ENCODE measurements around the gene SNRNP25. TPM values are rescaled to one million over a fixed set of nuclear protein-coding genes. Genes with fewer than 3 reads are reported as not detected.
A peak's percentile ranks its signal among the peaks of the same experiment; 100 is the strongest.

SNRNP25 gene
- total RNA-seq, 4 donors from 2014 or later, result 22.0 to 33.6 (median 25.7) TPM

DNA sequence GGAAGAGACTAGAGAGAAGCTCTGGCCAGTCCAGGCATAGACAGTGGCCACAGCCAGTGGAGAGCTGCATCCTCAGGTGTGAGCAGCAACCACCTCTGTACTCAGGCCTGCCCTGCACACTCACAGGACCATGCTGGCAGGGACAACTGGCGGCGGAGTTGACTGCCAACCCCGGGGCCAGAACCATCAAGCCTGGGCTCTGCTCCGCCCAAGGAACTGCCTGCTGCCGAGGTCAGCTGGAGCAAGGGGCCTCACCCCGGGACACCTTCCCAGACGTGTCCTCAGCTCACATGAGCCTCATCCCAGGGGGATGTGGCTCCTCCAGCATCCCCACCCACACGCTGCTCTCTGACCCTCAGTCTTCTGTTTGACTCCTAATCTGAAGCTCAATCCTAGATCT, 15.6 kb downstream of the SNRNP25 start:
- WGBS, result 74% methylated on average over 8 of the region's 8 CpGs
- intact Hi-C loops (cut with DNase I), result no loop called here
- Histone ChIP-seq H3K36me3 (peaks cover 6 to 11% (median 8%) of the 10 kb centered on the region in 4 donors), H3K4me1 (peaks cover 78 to 90% (median 84%) of the 10 kb centered on the region in 4 donors), H3K27ac (replicated peaks in 1 of 4) (peak overlapping the region; percentile 25 to 94 (median 50)), H3K4me3 (no peak overlapping the region), H3K9me3 (no peaks in the 10 kb centered on the region), H3K27me3 (no peaks in the 10 kb centered on the region)
- no peak for DNase-seq (ENCODE audit: extremely low spot score)
- TF ChIP-seq, protein P1, sequence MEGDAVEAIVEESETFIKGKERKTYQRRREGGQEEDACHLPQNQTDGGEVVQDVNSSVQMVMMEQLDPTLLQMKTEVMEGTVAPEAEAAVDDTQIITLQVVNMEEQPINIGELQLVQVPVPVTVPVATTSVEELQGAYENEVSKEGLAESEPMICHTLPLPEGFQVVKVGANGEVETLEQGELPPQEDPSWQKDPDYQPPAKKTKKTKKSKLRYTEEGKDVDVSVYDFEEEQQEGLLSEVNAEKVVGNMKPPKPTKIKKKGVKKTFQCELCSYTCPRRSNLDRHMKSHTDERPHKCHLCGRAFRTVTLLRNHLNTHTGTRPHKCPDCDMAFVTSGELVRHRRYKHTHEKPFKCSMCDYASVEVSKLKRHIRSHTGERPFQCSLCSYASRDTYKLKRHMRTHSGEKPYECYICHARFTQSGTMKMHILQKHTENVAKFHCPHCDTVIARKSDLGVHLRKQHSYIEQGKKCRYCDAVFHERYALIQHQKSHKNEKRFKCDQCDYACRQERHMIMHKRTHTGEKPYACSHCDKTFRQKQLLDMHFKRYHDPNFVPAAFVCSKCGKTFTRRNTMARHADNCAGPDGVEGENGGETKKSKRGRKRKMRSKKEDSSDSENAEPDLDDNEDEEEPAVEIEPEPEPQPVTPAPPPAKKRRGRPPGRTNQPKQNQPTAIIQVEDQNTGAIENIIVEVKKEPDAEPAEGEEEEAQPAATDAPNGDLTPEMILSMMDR (IDR thresholded peaks at IDR 0.05), result no peak
- TF ChIP-seq POLR2AphosphoS5 (IDR thresholded peaks at IDR 0.05) (no peak), EP300 (IDR thresholded peaks at IDR 0.05) (no peak), POLR2A (IDR thresholded peaks at IDR 0.05; ENCODE audit: low read depth) (no peak)

DNA sequence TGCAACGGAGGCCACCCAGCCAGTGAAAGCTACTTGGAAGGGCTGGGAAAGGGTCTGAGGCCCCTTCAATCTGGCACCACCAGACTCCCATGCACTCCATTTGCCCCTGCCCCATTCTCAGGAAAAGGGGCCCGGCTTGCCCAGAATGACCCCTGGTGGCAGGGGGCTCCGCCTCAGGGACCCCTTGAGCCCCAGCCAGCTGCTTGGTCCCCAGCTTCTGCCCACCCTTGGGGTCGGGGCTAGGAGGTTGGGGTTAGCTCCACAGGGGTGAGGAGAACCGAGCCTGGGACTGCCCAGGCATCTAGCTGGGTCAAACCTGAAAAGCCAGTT, 17.5 kb downstream of the SNRNP25 start:
- 52% methylated on average over 4 of the region's 5 CpGs for WGBS
- DNase-seq (ENCODE audit: extremely low spot score), result no peak
- no peaks in the 10 kb centered on the region for H3K9me3 ChIP-seq
- no peak for TF ChIP-seq EP300 (IDR thresholded peaks at IDR 0.05)
- TF ChIP-seq, protein P1 (IDR thresholded peaks at IDR 0.05), result no peak
- no peak for TF ChIP-seq POLR2A (IDR thresholded peaks at IDR 0.05; ENCODE audit: low read depth)
- no peak for TF ChIP-seq POLR2AphosphoS5 (IDR thresholded peaks at IDR 0.05)
- H3K4me1 ChIP-seq, result peaks cover 85 to 96% (median 93%) of the 10 kb centered on the region in 4 donors
- peak overlapping the region; percentile 94 to 97 (median 96) for H3K27ac ChIP-seq (replicated peaks in 1 of 4)
- H3K4me3 ChIP-seq, result peak overlapping the region; percentile 78 to 92 (median 89)
- no peaks in the 10 kb centered on the region for H3K27me3 ChIP-seq
- intact Hi-C loops (cut with DNase I), result no loop called here
- H3K36me3 ChIP-seq, result no peaks in the 10 kb centered on the region

DNA sequence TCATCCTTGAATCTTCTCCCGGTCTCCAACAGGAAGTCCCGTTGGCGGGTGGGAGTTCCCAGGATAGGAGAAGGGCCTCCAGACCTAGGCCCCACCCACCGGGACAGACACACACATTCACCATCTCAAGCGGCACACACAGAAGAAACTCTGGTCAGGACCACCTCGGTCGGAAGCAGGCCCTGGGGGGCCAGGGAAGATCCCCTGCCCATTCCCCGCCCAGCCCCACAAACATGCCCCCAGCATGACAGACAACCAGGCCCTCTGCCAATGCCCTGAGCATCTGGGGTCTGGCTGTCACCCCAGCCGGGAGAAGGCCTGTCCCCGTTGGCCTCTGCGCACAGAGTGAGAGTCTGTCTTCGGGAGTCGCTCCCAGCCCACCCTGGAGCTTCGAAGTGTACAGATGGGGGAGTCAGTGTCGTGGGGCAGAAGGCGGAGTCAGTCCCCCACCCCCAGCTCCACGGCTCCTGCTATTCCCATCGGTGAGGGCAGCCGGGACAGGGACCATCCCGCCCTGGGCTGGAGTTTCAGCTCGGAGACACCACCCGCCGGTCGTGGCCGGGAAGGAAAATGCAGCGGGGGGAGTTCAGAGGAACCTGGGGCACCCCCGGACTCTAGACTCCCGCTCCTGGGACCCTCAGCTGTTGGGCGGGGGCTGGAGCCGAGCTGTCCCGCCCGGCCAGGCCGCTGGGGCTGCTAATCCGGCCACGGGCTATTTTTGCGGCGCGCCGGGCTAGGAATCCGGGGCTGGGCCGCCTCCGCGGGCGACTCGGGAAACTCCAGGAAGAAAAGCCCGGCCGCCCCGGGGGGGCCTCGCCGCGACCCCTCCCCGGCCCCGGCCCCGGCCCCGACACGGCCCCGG, 18.1 kb downstream of the SNRNP25 start:
- intact Hi-C loops (cut with DNase I), result no loop called here
- no peak for DNase-seq (ENCODE audit: extremely low spot score)
- H3K4me1 ChIP-seq, result peaks cover 85 to 96% (median 93%) of the 10 kb centered on the region in 4 donors
- H3K27ac ChIP-seq (replicated peaks in 1 of 4), result peak overlapping the region; percentile 94 to 97 (median 96)
- TF ChIP-seq POLR2AphosphoS5 (IDR thresholded peaks at IDR 0.05), result peak; percentile 79 to 85
- no peak for TF ChIP-seq EP300 (IDR thresholded peaks at IDR 0.05)
- TF ChIP-seq, protein P1 (IDR thresholded peaks at IDR 0.05), result peak in 2 of 3 experiments; percentile 9 to 26
- peak; percentile 24 for TF ChIP-seq POLR2A (IDR thresholded peaks at IDR 0.05; ENCODE audit: low read depth)
- 4% methylated on average over 14 of the region's 57 CpGs for WGBS
- no peaks in the 10 kb centered on the region for H3K27me3 ChIP-seq
- no peaks in the 10 kb centered on the region for H3K9me3 ChIP-seq
- no peaks in the 10 kb centered on the region for H3K36me3 ChIP-seq
- H3K4me3 ChIP-seq, result peak overlapping the region; percentile 78 to 92 (median 89)

DNA sequence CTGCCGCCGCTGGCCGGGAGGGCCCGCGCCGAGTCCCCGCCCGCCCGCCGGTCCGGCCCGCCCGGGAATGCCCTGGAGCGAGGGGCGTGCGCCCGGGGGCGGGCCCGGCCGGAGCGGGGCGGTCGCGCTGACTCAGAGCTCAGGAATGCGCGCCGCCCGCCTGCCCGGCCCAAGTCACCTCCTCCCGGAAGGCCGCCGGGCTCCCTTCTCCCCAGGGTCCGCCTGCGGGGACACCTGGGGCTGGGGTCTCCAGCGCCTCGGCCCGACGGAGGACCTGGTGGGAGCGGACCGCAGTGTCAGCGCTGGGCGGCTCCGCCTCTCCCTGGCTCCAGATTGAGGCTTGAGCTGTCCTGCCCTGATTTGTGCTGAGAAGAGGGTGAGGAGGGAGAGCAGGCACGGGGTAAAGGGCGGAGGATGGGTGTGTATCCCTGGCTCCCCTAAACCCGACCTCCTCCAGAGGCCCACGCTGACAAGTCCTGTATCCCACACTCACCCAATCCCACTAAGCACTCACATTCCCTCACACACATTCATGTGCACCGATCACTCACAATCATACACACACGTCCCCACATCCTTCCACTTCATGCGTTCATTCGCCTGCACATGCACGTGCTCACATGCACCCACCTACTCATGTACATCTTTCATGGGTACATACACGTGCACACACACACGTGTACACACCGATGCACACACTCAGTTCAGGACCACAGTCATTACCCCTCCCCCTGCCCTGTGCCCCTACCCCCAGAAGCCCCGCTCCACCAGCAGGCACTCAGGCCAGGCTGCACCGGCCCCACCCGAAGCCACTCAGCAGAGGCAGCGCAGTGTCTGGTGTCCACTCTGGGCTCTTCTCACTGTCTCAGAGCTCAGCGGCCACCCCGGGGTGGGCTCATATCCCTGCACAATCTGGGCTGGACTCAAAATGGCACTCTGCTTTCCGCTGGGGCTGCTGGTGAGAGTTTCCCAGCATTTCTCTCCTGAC, 19.2 kb downstream of the SNRNP25 start, which contains the start of gene RHBDF1:
Gene RHBDF1 (minus strand): TSS at position 71 of the 988 bp plus-strand sequence. CDS start 7,616 bp downstream, outside the sequence.
- intact Hi-C loops (cut with DNase I), result no loop called here
- 49% methylated on average over 12 of the region's 62 CpGs for WGBS
- DNase-seq (ENCODE audit: extremely low spot score), result no peak
- H3K4me3 ChIP-seq, result peak within 1 kb of the TSS; percentile 78 to 92 (median 89)
- H3K9me3 ChIP-seq, result no peaks in the 10 kb centered on the region
- H3K27me3 ChIP-seq, result no peaks in the 10 kb centered on the region
- peak within 1 kb of the TSS; percentile 94 to 97 (median 96) for H3K27ac ChIP-seq (replicated peaks in 1 of 4)
- peaks cover 85 to 96% (median 93%) of the 10 kb centered on the region in 4 donors for H3K4me1 ChIP-seq
- no peaks in the 10 kb centered on the region for H3K36me3 ChIP-seq
- TF ChIP-seq POLR2A (IDR thresholded peaks at IDR 0.05; ENCODE audit: low read depth) (no peak), POLR2AphosphoS5 (IDR thresholded peaks at IDR 0.05) (peak in 1 of 2 donors; percentile 21)

Measured in esophagus muscularis mucosa (tissue), 4 donors.